ACC112 (cell line): ENCODE data around the gene HDAC4.

Experiments
- H2AFZ ChIP-seq: fragments of 200-600 bp; sonication (generic); one replicate; pipeline ENCODE4 v1.6.0; 2017; ENCODE audit warnings: antibody characterized with exemption, low read length; ENCODE audit not compliant: unreplicated experiment
- H3K27ac ChIP-seq: fragments of 200-600 bp; sonication (generic); 2 replicates; pipeline ENCODE4 v1.5.1; 2014; ENCODE audit warnings: low read depth, mild to moderate bottlenecking, antibody characterized with exemption, low read length, moderate library complexity
- H3K27me3 ChIP-seq: fragments of 200-600 bp; sonication (generic); 2 replicates; pipeline ENCODE4 v1.6.1; 2014; ENCODE audit warnings: mild to moderate bottlenecking, antibody characterized with exemption, low read length, moderate library complexity, mixed read lengths; ENCODE audit not compliant: insufficient read depth
- H3K36me3 ChIP-seq: fragments of 200-600 bp; sonication (generic); 2 replicates; pipeline ENCODE4 v1.6.1; 2016; ENCODE audit warnings: mild to moderate bottlenecking, antibody characterized with exemption, low read length, moderate library complexity, mixed read lengths; ENCODE audit not compliant: insufficient read depth
- H3K4me1 ChIP-seq: fragments of 200-600 bp; sonication (generic); one replicate; pipeline ENCODE4 v1.6.1; 2016; ENCODE audit warnings: low read length, mixed read lengths; ENCODE audit not compliant: insufficient read depth, unreplicated experiment, control insufficient read depth
- H3K4me3 ChIP-seq: fragments of 200-600 bp; sonication (generic); 2 replicates; pipeline ENCODE4 v1.5.1; 2014; ENCODE audit warnings: mild to moderate bottlenecking, low read depth, low read length
- H3K79me2 ChIP-seq: fragments of 200-600 bp; sonication (generic); one replicate; pipeline ENCODE4 v1.6.0; 2016; ENCODE audit warnings: low read length; ENCODE audit not compliant: control insufficient read depth, unreplicated experiment, insufficient read depth

The HDAC4 gene

GRCh38 chr2:239089884-239090283, 310.9 kb downstream of the HDAC4 start:
- no peaks in the 10 kb centered on the region for H3K79me2 ChIP-seq
- peaks cover 3% of the 10 kb centered on the region for H3K4me1 ChIP-seq
- no peaks in the 10 kb centered on the region for H3K36me3 ChIP-seq
- no peak overlapping the region for H3K4me3 ChIP-seq
- H3K27ac ChIP-seq = no peak overlapping the region
- H2AFZ ChIP-seq = no peak overlapping the region
- no peaks in the 10 kb centered on the region for H3K27me3 ChIP-seq

- Histone ChIP-seq H3K4me1 (no peaks in the 10 kb centered on the region), H2AFZ (no peak overlapping the region), H3K4me3 (no peak overlapping the region), H3K79me2 (no peaks in the 10 kb centered on the region), H3K36me3 (no peaks in the 10 kb centered on the region), H3K27ac (no peak overlapping the region), H3K27me3 (no peaks in the 10 kb centered on the region)
These were observed 313.6 kb downstream of the HDAC4 start for GRCh38 chr2:239087046-239087710.

GRCh38 chr2:239086325-239087020, 314.3 kb downstream of the HDAC4 start:
- Histone ChIP-seq H3K4me1 (no peaks in the 10 kb centered on the region), H3K36me3 (no peaks in the 10 kb centered on the region), H3K27me3 (no peaks in the 10 kb centered on the region), H3K4me3 (no peak overlapping the region), H2AFZ (no peak overlapping the region), H3K27ac (no peak overlapping the region), H3K79me2 (no peaks in the 10 kb centered on the region)

GRCh38 chr2:239085201-239085992, 315.4 kb downstream of the HDAC4 start:
- no peaks in the 10 kb centered on the region for H3K4me1 ChIP-seq

GRCh38 chr2:239084007-239084406, 316.8 kb downstream of the HDAC4 start:
- Histone ChIP-seq H3K27me3 (no peaks in the 10 kb centered on the region), H3K4me1 (no peaks in the 10 kb centered on the region), H3K27ac (no peak overlapping the region), H3K36me3 (no peaks in the 10 kb centered on the region), H2AFZ (no peak overlapping the region), H3K4me3 (no peak overlapping the region), H3K79me2 (no peaks in the 10 kb centered on the region)

More at GRCh38 chr2:239085201-239085992, 315.4 kb downstream of the HDAC4 start:
- Histone ChIP-seq H3K4me3 (no peak overlapping the region), H3K79me2 (no peaks in the 10 kb centered on the region), H3K27me3 (no peaks in the 10 kb centered on the region), H3K36me3 (no peaks in the 10 kb centered on the region), H3K27ac (no peak overlapping the region), H2AFZ (no peak overlapping the region)

GRCh38 chr2:239082425-239082824, 318.4 kb downstream of the HDAC4 start:
- H3K27ac ChIP-seq = no peak overlapping the region
- no peaks in the 10 kb centered on the region for H3K27me3 ChIP-seq
- no peaks in the 10 kb centered on the region for H3K79me2 ChIP-seq
- no peak overlapping the region for H2AFZ ChIP-seq
- no peaks in the 10 kb centered on the region for H3K4me1 ChIP-seq
- H3K36me3 ChIP-seq = no peaks in the 10 kb centered on the region
- H3K4me3 ChIP-seq = no peak overlapping the region

- no peaks in the 10 kb centered on the region for H3K27me3 ChIP-seq
- H3K36me3 ChIP-seq = no peaks in the 10 kb centered on the region
- H3K79me2 ChIP-seq = no peaks in the 10 kb centered on the region
- H2AFZ ChIP-seq = no peak overlapping the region
- H3K27ac ChIP-seq = no peak overlapping the region
- no peaks in the 10 kb centered on the region for H3K4me1 ChIP-seq
- H3K4me3 ChIP-seq = no peak overlapping the region
These were observed 319.2 kb downstream of the HDAC4 start for GRCh38 chr2:239081622-239082021.

- H3K4me1 ChIP-seq = no peaks in the 10 kb centered on the region
- H3K36me3 ChIP-seq = no peaks in the 10 kb centered on the region
- no peak overlapping the region for H2AFZ ChIP-seq
- H3K27me3 ChIP-seq = no peaks in the 10 kb centered on the region
- no peaks in the 10 kb centered on the region for H3K79me2 ChIP-seq
- H3K4me3 ChIP-seq = no peak overlapping the region
- H3K27ac ChIP-seq = no peak overlapping the region
These were observed 319.8 kb downstream of the HDAC4 start for GRCh38 chr2:239081046-239081445.

GRCh38 chr2:239079671-239080294, 321.0 kb downstream of the HDAC4 start:
- no peaks in the 10 kb centered on the region for H3K27me3 ChIP-seq
- H3K79me2 ChIP-seq = no peaks in the 10 kb centered on the region
- no peaks in the 10 kb centered on the region for H3K4me1 ChIP-seq
- H3K27ac ChIP-seq = no peak overlapping the region
- H3K4me3 ChIP-seq = no peak overlapping the region
- H3K36me3 ChIP-seq = no peaks in the 10 kb centered on the region
- H2AFZ ChIP-seq = no peak overlapping the region

- H3K79me2 ChIP-seq = no peaks in the 10 kb centered on the region
- no peaks in the 10 kb centered on the region for H3K4me1 ChIP-seq
- no peak overlapping the region for H3K27ac ChIP-seq
- no peaks in the 10 kb centered on the region for H3K27me3 ChIP-seq
- no peaks in the 10 kb centered on the region for H3K36me3 ChIP-seq
- no peak overlapping the region for H3K4me3 ChIP-seq
- no peak overlapping the region for H2AFZ ChIP-seq
These were observed 322.5 kb downstream of the HDAC4 start for GRCh38 chr2:239078128-239078924.
